Measurements from ENCODE around the gene TUBB. TPM values are rescaled to one million over a fixed set of nuclear protein-coding genes. Genes with fewer than 3 reads are reported as not detected.

The TUBB gene
- total and polyA plus RNA-seq, 2 donors (not counting 1 experiment from before 2014, with no cell fraction given): 102 to 295 TPM

- Histone ChIP-seq H3K9ac (ENCODE audit: low read length) (no peak overlapping the region), H3K4me3 (ENCODE audit: control extremely low read depth in 1 of 5, extremely low read depth in 1 of 5, insufficient read depth in 1 of 5, low read depth in 2 of 5, low read length in 4 of 5) (no peak overlapping the region), H4K20me1 (ENCODE audit: control insufficient read depth, insufficient read depth, low read length, poor library complexity, severe bottlenecking) (no peaks in the 10 kb centered on the region), H3K4me1 (ENCODE audit: control insufficient read depth in 2 of 2, insufficient read depth in 2 of 2, low read length in 2 of 2) (peaks cover 12 to 13% of the 10 kb centered on the region in 2 donors), H3K9me3 (ENCODE audit: control extremely low read depth in 1 of 3, control insufficient read depth in 2 of 3, insufficient read depth in 1 of 3, low read length in 2 of 3) (peaks cover 0 to 7% (median 0%) of the 10 kb centered on the region in 3 donors), H2AFZ (ENCODE audit: insufficient read depth, low read depth, low read length, poor library complexity, severe bottlenecking) (no peak overlapping the region), H3K27ac (ENCODE audit: low read length in 2 of 2) (no peak overlapping the region), H3K79me2 (ENCODE audit: control insufficient read depth, insufficient read depth, low read length) (no peaks in the 10 kb centered on the region), H3K4me2 (replicated peaks; ENCODE audit: low read depth, low read length, poor library complexity, severe bottlenecking) (no peak overlapping the region), H3K27me3 (replicated peaks in 1 of 4; ENCODE audit: control extremely low read depth in 1 of 4, control insufficient read depth in 3 of 4, insufficient read depth in 4 of 4, low read length in 3 of 4) (peaks cover 0 to 9% (median 1%) of the 10 kb centered on the region in 4 experiments), H3K36me3 (replicated peaks in 1 of 2; ENCODE audit: control extremely low read depth in 1 of 2, control insufficient read depth in 1 of 2, extremely low read depth in 1 of 2, insufficient read depth in 2 of 2, low read length in 1 of 2) (no peaks in the 10 kb centered on the region)
- WGBS (ENCODE audit: insufficient coverage): 62% methylated on average over 3 of the region's 8 CpGs
- Mint-ChIP-seq H3K4me3 (no peak overlapping the region), H3K27me3 (peaks cover 24% of the 10 kb centered on the region), H3K27ac (no peak overlapping the region), H3K4me1 (peaks cover 14% of the 10 kb centered on the region), H3K9me3 (ENCODE audit: insufficient read depth) (peaks cover 4% of the 10 kb centered on the region)
- ATAC-seq (ENCODE audit: low read depth) (no peak), DNase-seq (no peak)
- intact Hi-C loops (cut with micrococcal nuclease): no loop called here
- POLR2A ChIA-PET: no interaction called here
- CTCF ChIA-PET: interaction anchor here (1.2 kb wide), 1 partner anchor 327 kb away, joined by 3 read pairs; no protein-coding TSS in a partner anchor
- no peak for TF ChIP-seq CTCF (IDR thresholded peaks at IDR 0.05)
- TF ChIP-seq EZH2 (IDR thresholded peaks at IDR 0.05; ENCODE audit: borderline replicate concordance, insufficient read depth, low read depth, low read length, poor library complexity, severe bottlenecking): no peak
Measured at GRCh38 chr6:30760549-30760948, 40.4 kb downstream of the TUBB start.

GRCh38 chr6:30761791-30762429, 41.8 kb downstream of the TUBB start:
- no peak overlapping the region for H3K4me3 Mint-ChIP-seq
- Histone ChIP-seq H4K20me1 (ENCODE audit: control insufficient read depth, insufficient read depth, low read length, poor library complexity, severe bottlenecking) (no peaks in the 10 kb centered on the region), H3K27ac (ENCODE audit: low read length in 2 of 2) (no peak overlapping the region), H3K36me3 (replicated peaks in 1 of 2; ENCODE audit: control extremely low read depth in 1 of 2, control insufficient read depth in 1 of 2, extremely low read depth in 1 of 2, insufficient read depth in 2 of 2, low read length in 1 of 2) (no peaks in the 10 kb centered on the region), H3K9ac (ENCODE audit: low read length) (no peak overlapping the region), H3K27me3 (replicated peaks in 1 of 4; ENCODE audit: control extremely low read depth in 1 of 4, control insufficient read depth in 3 of 4, insufficient read depth in 4 of 4, low read length in 3 of 4) (peaks cover 0 to 6% (median 1%) of the 10 kb centered on the region in 4 experiments), H3K9me3 (ENCODE audit: control extremely low read depth in 1 of 3, control insufficient read depth in 2 of 3, insufficient read depth in 1 of 3, low read length in 2 of 3) (peaks cover 0 to 7% (median 0%) of the 10 kb centered on the region in 3 donors), H3K4me2 (replicated peaks; ENCODE audit: low read depth, low read length, poor library complexity, severe bottlenecking) (no peak overlapping the region), H3K79me2 (ENCODE audit: control insufficient read depth, insufficient read depth, low read length) (no peaks in the 10 kb centered on the region), H3K4me3 (ENCODE audit: control extremely low read depth in 1 of 5, extremely low read depth in 1 of 5, insufficient read depth in 1 of 5, low read depth in 2 of 5, low read length in 4 of 5) (no peak overlapping the region), H2AFZ (ENCODE audit: insufficient read depth, low read depth, low read length, poor library complexity, severe bottlenecking) (no peak overlapping the region), H3K4me1 (ENCODE audit: control insufficient read depth in 2 of 2, insufficient read depth in 2 of 2, low read length in 2 of 2) (peaks cover 12 to 13% of the 10 kb centered on the region in 2 donors)
- TF ChIP-seq CTCF (IDR thresholded peaks at IDR 0.05) (no peak), EZH2 (IDR thresholded peaks at IDR 0.05; ENCODE audit: borderline replicate concordance, insufficient read depth, low read depth, low read length, poor library complexity, severe bottlenecking) (no peak)
- ChIA-PET POLR2A (no interaction called here), CTCF (interaction anchor here (0.7 kb wide), 1 partner anchor 50 kb away, joined by 3 read pairs; no protein-coding TSS in a partner anchor)
- H3K9me3 Mint-ChIP-seq (ENCODE audit: insufficient read depth): peaks cover 4% of the 10 kb centered on the region
- no peak for DNase-seq
- H3K4me1 Mint-ChIP-seq: peaks cover 14% of the 10 kb centered on the region
- intact Hi-C loops (cut with micrococcal nuclease): no loop called here
- H3K27ac Mint-ChIP-seq: no peak overlapping the region
- H3K27me3 Mint-ChIP-seq: peaks cover 32% of the 10 kb centered on the region
- no peak for ATAC-seq (ENCODE audit: low read depth)
- WGBS (ENCODE audit: insufficient coverage): 88% methylated on average over 2 of the region's 4 CpGs

Measured in B cell (primary cell).